Glutamatergic neuron (in vitro differentiated cells): Measurements from ENCODE around the gene C11orf87. TPM values are rescaled to one million over a fixed set of nuclear protein-coding genes. Genes with fewer than 3 reads are reported as not detected.
A peak's percentile ranks its signal among the peaks of the same experiment; 100 is the strongest.

ENCODE experiments used
- DNase-seq: peaks from one replicate; pipeline ENCODE4 v3.0.0; 2022
- H3K27ac Mint-ChIP-seq: one replicate; pipeline ENCODE4 v1.8.0; 2020; ENCODE audit warnings: mild to moderate bottlenecking, mixed read lengths, inconsistent platforms; ENCODE audit not compliant: unreplicated experiment
- H3K27me3 Mint-ChIP-seq: one replicate; pipeline ENCODE4 v1.8.0; 2020; ENCODE audit warnings: mild to moderate bottlenecking, moderate library complexity, mixed read lengths, inconsistent platforms; ENCODE audit not compliant: unreplicated experiment
- H3K36me3 Mint-ChIP-seq: one replicate; pipeline ENCODE4 v1.8.0; 2020; ENCODE audit warnings: mild to moderate bottlenecking, mixed read lengths, inconsistent platforms; ENCODE audit not compliant: unreplicated experiment
- H3K4me1 Mint-ChIP-seq: one replicate; pipeline ENCODE4 v1.8.0; 2020; ENCODE audit warnings: mild to moderate bottlenecking, low read depth, mixed read lengths, inconsistent platforms; ENCODE audit not compliant: unreplicated experiment
- H3K4me3 Mint-ChIP-seq: one replicate; pipeline ENCODE4 v1.8.0; 2020; ENCODE audit warnings: mild to moderate bottlenecking, mixed read lengths, inconsistent platforms; ENCODE audit not compliant: unreplicated experiment
- H3K9me3 Mint-ChIP-seq: one replicate; pipeline ENCODE4 v1.8.0; 2020; ENCODE audit warnings: mild to moderate bottlenecking, moderate library complexity, mixed read lengths, inconsistent platforms; ENCODE audit not compliant: unreplicated experiment
- total RNA-seq: library from RNA; stranded (reverse); fragmentation: NEBNext Ultra II Directional; extraction: Animal tissue kit (Norgen Biotek cat#: 25700); gene quantifications from one replicate; pipeline ENCODE4 v1.2.1, GENCODE V29; 2021; ENCODE audit not compliant: unreplicated experiment
- TF ChIP-seq, protein P1 (sequence below): fragments of 200-600 bp; sonication (generic); IDR thresholded peaks from one replicate; pipeline ENCODE4 v1.5.0; 2021; ENCODE audit not compliant: partially characterized antibody, unreplicated experiment

C11orf87 gene
- total RNA-seq, 1 donor from 2014 or later = 0.27 TPM

DNA sequence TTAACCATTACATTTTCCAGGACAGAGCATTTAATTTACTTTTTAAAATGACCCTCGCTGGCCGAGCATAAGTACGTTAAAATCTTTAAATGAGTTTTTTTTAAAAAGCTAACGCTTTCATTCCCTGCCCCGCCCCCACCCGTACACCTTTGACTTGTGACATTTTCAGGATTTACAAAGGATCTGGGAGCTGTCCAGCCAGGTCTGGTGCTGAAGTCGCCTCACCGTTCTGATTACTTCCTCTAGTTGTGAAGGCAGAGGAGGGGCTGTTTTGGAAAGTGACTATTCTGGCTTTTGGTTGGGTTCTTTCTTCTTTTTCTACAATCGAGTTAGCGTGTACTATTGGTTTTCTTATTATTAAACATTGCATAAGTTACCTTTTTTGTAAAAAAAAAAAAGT, 2.9 kb downstream of the C11orf87 start:
- no peak for DNase-seq
- H3K27me3 Mint-ChIP-seq = peaks cover 5% of the 10 kb centered on the region
- TF ChIP-seq, protein P1, sequence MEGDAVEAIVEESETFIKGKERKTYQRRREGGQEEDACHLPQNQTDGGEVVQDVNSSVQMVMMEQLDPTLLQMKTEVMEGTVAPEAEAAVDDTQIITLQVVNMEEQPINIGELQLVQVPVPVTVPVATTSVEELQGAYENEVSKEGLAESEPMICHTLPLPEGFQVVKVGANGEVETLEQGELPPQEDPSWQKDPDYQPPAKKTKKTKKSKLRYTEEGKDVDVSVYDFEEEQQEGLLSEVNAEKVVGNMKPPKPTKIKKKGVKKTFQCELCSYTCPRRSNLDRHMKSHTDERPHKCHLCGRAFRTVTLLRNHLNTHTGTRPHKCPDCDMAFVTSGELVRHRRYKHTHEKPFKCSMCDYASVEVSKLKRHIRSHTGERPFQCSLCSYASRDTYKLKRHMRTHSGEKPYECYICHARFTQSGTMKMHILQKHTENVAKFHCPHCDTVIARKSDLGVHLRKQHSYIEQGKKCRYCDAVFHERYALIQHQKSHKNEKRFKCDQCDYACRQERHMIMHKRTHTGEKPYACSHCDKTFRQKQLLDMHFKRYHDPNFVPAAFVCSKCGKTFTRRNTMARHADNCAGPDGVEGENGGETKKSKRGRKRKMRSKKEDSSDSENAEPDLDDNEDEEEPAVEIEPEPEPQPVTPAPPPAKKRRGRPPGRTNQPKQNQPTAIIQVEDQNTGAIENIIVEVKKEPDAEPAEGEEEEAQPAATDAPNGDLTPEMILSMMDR = no peak
- H3K4me3 Mint-ChIP-seq = no peak overlapping the region
- H3K27ac Mint-ChIP-seq = no peak overlapping the region
- no peaks in the 10 kb centered on the region for H3K4me1 Mint-ChIP-seq
- H3K36me3 Mint-ChIP-seq = peaks cover 4% of the 10 kb centered on the region
- H3K9me3 Mint-ChIP-seq = peaks cover 1% of the 10 kb centered on the region

DNA sequence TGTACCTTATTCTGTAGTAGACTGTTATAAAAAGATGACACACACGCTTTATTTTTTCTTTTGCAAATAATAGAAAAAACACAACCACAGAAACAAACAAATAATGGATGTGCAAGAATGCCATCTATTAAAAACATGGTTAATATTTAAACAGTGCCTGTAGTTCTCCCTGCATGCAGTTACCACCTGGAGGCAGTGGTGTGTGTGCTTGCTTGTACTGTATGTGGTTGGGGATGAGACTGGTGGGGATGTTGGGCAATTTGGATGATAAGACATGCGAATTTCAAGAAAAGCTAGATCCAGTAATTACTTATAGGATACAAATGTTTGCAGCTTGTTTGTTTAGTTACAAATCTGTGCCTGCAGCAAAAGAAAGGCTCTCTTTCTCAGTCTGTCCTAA, 3.6 kb downstream of the C11orf87 start:
- TF ChIP-seq, protein P1 = no peak
- peaks cover 5% of the 10 kb centered on the region for H3K27me3 Mint-ChIP-seq
- H3K4me3 Mint-ChIP-seq = no peak overlapping the region
- H3K9me3 Mint-ChIP-seq = peaks cover 1% of the 10 kb centered on the region
- DNase-seq = no peak
- H3K4me1 Mint-ChIP-seq = no peaks in the 10 kb centered on the region
- peaks cover 4% of the 10 kb centered on the region for H3K36me3 Mint-ChIP-seq
- H3K27ac Mint-ChIP-seq = no peak overlapping the region

DNA sequence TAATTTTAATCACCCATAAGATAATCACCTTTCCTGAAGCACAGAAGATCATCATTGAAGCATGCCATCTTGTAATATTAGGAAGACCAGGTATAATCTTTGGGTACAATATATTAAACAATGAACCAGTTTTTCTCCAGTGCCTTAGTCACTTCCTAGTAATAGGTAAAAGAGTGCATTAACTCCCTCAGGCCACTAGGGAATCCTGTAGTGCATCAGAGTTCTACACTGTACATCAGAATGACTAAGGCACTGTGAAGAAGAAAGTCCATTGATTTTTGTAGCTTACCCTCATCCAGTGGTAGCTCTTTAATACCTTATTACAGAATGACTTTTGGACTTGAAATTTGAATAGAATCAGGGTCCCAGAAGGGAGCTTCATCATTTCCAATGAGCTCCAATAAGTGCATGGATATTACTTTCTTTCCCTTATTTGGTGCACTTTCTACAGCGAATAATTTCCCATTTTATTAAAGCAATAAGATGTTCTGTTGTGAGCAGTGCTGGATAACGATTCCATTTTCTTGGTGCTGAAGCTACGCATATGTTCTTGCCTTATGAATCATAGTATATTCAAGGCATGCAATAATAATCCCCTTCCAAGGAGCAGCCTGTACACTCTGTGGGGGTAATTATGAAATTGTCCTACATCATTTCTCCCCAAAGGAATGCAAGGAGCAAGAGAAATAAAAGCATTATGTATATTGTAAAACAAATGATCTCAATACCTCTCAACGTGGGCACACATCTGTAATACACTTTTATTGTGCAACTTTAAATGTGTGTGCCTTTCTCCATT, 4.7 kb downstream of the C11orf87 start:
- peaks cover 5% of the 10 kb centered on the region for H3K27me3 Mint-ChIP-seq
- peaks cover under 1% of the 10 kb centered on the region for H3K9me3 Mint-ChIP-seq
- no peak for DNase-seq
- peaks cover 4% of the 10 kb centered on the region for H3K36me3 Mint-ChIP-seq
- no peaks in the 10 kb centered on the region for H3K4me1 Mint-ChIP-seq
- H3K4me3 Mint-ChIP-seq = no peak overlapping the region
- TF ChIP-seq, protein P1 = peak; percentile 55
- no peak overlapping the region for H3K27ac Mint-ChIP-seq

DNA sequence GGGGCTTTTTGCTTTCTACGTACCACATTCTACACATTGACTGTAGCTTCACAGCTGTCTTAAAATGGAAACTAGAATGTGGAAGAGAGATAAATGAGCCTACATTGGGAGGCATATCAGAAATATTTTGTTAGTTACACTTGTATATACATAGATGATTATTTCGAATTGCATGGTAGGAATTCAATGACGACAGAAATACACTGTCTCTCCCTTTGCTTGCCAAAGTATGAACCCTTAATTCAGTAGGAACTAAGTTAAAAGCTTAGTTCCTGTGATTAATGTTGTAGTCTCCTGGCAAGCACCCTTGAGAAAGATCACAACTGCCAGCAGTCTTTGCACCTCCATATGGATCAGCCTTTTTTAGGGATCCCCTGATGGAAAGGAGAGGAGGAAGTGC, 10.1 kb downstream of the C11orf87 start:
- Mint-ChIP-seq H3K4me3 (no peak overlapping the region), H3K36me3 (no peaks in the 10 kb centered on the region), H3K4me1 (no peaks in the 10 kb centered on the region), H3K27me3 (no peaks in the 10 kb centered on the region), H3K27ac (no peak overlapping the region), H3K9me3 (no peaks in the 10 kb centered on the region)
- TF ChIP-seq, protein P1 = no peak
- DNase-seq = no peak

DNA sequence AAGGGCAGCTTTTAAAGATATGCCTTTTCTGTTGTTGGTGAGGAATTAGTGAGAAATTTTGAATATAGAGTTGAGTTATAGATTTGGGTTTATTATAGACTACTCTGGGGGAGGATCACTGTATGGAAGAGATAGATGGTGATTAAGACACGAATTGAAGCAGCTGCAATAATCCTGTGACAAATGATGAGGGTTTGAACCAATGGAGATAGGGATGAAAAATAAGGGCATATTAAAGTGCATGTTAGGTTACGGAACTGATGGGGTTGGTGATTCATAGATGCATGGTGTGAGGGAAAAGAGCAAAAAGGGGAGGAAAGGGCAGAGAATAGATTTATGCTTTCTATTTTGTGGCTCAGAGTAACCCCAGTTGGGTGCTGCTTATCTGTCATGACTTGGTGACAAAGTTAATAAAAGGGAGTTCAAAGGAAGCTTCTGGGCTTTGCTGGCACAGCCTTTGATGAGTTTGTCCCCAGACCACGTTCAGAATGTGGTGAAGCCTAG, 11.8 kb downstream of the C11orf87 start:
- H3K36me3 Mint-ChIP-seq = no peaks in the 10 kb centered on the region
- no peaks in the 10 kb centered on the region for H3K4me1 Mint-ChIP-seq
- no peaks in the 10 kb centered on the region for H3K27me3 Mint-ChIP-seq

More for the DNA sequence above, 11.8 kb downstream of the C11orf87 start:
- DNase-seq = no peak
- Mint-ChIP-seq H3K9me3 (no peaks in the 10 kb centered on the region), H3K4me3 (no peak overlapping the region), H3K27ac (no peak overlapping the region)
- TF ChIP-seq, protein P1 = no peak
